Nephron progenitor cell (in vitro differentiated cells): Measurements from ENCODE around the gene STAT5A.
"Not testable (repeated sequence)": the region's sequence is repeated elsewhere in the genome, so short reads cannot be mapped to it uniquely, and the experiment has no call there.

Source experiments
- DNase-seq: peaks from one replicate; pipeline ENCODE4 v3.0.0; 2021
- H3K27ac Mint-ChIP-seq: 2 replicates; pipeline ENCODE4 v1.8.0; 2021; ENCODE audit warnings: mild to moderate bottlenecking, moderate library complexity, mixed read lengths
- H3K27me3 Mint-ChIP-seq: 2 replicates; pipeline ENCODE4 v1.8.0; 2021; ENCODE audit warnings: mild to moderate bottlenecking, low read depth, mixed read lengths; ENCODE audit not compliant: poor library complexity
- H3K36me3 Mint-ChIP-seq: 2 replicates; pipeline ENCODE4 v1.8.0; 2021; ENCODE audit warnings: low read depth, mixed read lengths
- H3K4me1 Mint-ChIP-seq: 2 replicates; pipeline ENCODE4 v1.8.0; 2021; ENCODE audit warnings: mixed read lengths
- H3K4me3 Mint-ChIP-seq: 2 replicates; pipeline ENCODE4 v1.8.0; 2021; ENCODE audit warnings: mild to moderate bottlenecking, moderate library complexity, mixed read lengths
- H3K9me3 Mint-ChIP-seq: 2 replicates; pipeline ENCODE4 v1.8.0; 2021; ENCODE audit warnings: mild to moderate bottlenecking, moderate library complexity, mixed read lengths
- CTCF ChIP-seq: fragments of 200-600 bp; sonication (generic); IDR thresholded peaks from 2 replicates; pipeline ENCODE4 v1.5.0; 2021; ENCODE audit warnings: antibody characterized with exemption

Gene STAT5A

GRCh38 chr17:42301022-42301421 is 12.7 kb downstream of the STAT5A start:
- Mint-ChIP-seq H3K27ac (no peak overlapping the region), H3K4me1 (peaks cover 29% of the 10 kb centered on the region)
- no peak for TF ChIP-seq CTCF

GRCh38 chr17:42303694-42304093 is 15.4 kb downstream of the STAT5A start:
- no peak for TF ChIP-seq CTCF
- no peak overlapping the region for H3K4me3 Mint-ChIP-seq
- H3K4me1 Mint-ChIP-seq = peaks cover 43% of the 10 kb centered on the region
- no peaks in the 10 kb centered on the region for H3K9me3 Mint-ChIP-seq
- H3K36me3 Mint-ChIP-seq = no peaks in the 10 kb centered on the region
- H3K27ac Mint-ChIP-seq = no peak overlapping the region
- H3K27me3 Mint-ChIP-seq = peaks cover 17% of the 10 kb centered on the region
- no peak for DNase-seq

More at GRCh38 chr17:42301022-42301421, 12.7 kb downstream of the STAT5A start:
- no peak for DNase-seq
- no peaks in the 10 kb centered on the region for H3K9me3 Mint-ChIP-seq
- H3K36me3 Mint-ChIP-seq = no peaks in the 10 kb centered on the region
- peaks cover 12% of the 10 kb centered on the region for H3K27me3 Mint-ChIP-seq
- no peak overlapping the region for H3K4me3 Mint-ChIP-seq

GRCh38 chr17:42304187-42305030 is 16.1 kb downstream of the STAT5A start:
- H3K4me3 Mint-ChIP-seq = no peak overlapping the region
- no peak for TF ChIP-seq CTCF
- H3K4me1 Mint-ChIP-seq = peaks cover 50% of the 10 kb centered on the region
- no peaks in the 10 kb centered on the region for H3K36me3 Mint-ChIP-seq
- DNase-seq = no peak
- H3K27me3 Mint-ChIP-seq = peaks cover 17% of the 10 kb centered on the region
- no peak overlapping the region for H3K27ac Mint-ChIP-seq
- no peaks in the 10 kb centered on the region for H3K9me3 Mint-ChIP-seq

DNA sequence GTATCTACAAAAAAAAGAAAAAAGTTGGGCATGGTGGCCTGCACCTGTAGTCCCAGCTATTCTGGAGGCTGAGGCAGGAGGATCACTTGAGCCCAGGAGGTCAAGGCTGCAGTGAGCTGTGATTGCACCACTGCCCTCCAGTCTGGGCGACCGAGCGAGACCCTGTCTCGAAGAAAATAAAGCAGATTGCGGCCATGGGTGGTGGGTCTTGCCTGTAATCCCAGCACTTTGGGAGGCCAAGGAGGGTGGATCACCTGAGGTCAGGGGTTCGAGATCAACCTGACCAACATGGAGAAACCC is 16.7 kb downstream of the STAT5A start:
- not testable (repeated sequence) for DNase-seq, H3K36me3 Mint-ChIP-seq, H3K9me3 Mint-ChIP-seq, H3K27ac Mint-ChIP-seq, H3K4me3 Mint-ChIP-seq
- H3K4me1 Mint-ChIP-seq = peaks cover 56% of the 10 kb centered on the region
- H3K27me3 Mint-ChIP-seq = peaks cover 17% of the 10 kb centered on the region

DNA sequence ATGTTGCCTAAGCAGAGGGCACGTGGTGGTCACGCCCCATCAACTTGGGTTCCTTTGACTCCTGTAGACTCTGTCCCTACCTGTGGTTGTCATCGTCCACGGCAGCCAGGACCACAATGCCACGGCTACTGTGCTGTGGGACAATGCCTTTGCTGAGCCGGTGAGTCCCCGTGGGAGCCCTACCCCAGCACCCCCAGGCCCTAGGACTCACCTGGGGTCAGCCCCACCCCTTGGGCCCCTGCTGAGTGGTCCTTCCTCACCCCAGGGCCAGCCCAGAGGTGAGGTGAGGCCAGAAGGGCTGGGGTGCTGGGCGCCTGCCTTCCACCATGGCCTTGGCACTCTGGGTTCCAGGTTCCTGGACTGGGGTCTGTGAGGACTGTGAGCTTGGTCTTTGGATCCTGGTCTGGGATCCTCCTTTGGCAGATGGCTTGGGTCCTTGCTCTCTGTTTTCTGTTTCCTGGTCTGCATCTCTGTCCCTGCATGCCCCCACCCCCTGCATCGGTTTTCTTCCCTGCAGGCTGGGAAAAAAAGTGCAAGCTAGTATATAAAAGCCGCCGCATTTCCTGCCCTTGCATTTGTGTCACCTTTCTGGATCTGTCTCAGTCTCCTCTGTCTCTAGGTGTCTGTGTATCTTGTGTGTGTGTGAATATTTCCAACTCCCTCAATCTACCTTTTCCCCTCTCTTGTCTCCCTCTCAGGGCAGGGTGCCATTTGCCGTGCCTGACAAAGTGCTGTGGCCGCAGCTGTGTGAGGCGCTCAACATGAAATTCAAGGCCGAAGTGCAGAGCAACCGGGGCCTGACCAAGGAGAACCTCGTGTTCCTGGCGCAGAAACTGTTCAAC is 17.5 kb downstream of the STAT5A start:
- H3K4me3 Mint-ChIP-seq = no peak overlapping the region
- peaks cover 63% of the 10 kb centered on the region for H3K4me1 Mint-ChIP-seq
- H3K27me3 Mint-ChIP-seq = peaks cover 19% of the 10 kb centered on the region
- no peaks in the 10 kb centered on the region for H3K36me3 Mint-ChIP-seq
- DNase-seq = no peak
- no peaks in the 10 kb centered on the region for H3K9me3 Mint-ChIP-seq
- H3K27ac Mint-ChIP-seq = peak overlapping the region; percentile 3
- TF ChIP-seq CTCF = no peak

GRCh38 chr17:42306385-42306667 is 18.0 kb downstream of the STAT5A start:
- Mint-ChIP-seq H3K4me1 (peaks cover 65% of the 10 kb centered on the region), H3K4me3 (no peak overlapping the region), H3K27me3 (peaks cover 20% of the 10 kb centered on the region), H3K27ac (no peak overlapping the region), H3K36me3 (no peaks in the 10 kb centered on the region), H3K9me3 (no peaks in the 10 kb centered on the region)
- no peak for TF ChIP-seq CTCF
- no peak for DNase-seq
